Liver (tissue), 9 donors: Measurements from ENCODE around the gene PTPN22. TPM values are rescaled to one million over a fixed set of nuclear protein-coding genes. Genes with fewer than 3 reads are reported as not detected.

ENCODE experiments used
- DNase-seq: peaks from one replicate; pipeline ENCODE4 v3.0.0-alpha.2; 2017; ENCODE audit warnings: low spot score
- H3K27ac ChIP-seq, 2 donors: one replicate each; pipeline ENCODE4 v1.7.0; 2013; ENCODE audit warnings: inconsistent platforms in 2 of 2, low read length in 2 of 2, control low read depth in 1 of 2, low read depth in 1 of 2, mild to moderate bottlenecking in 1 of 2
- H3K27me3 ChIP-seq, 4 donors: one replicate each; pipeline versions ENCODE4 v1.6.1 to v1.7.0; 2013; ENCODE audit warnings: low read length in 3 of 4, inconsistent platforms in 1 of 4, mild to moderate bottlenecking in 1 of 4, moderate library complexity in 1 of 4; ENCODE audit not compliant: control insufficient read depth in 4 of 4, insufficient read depth in 4 of 4
- H3K36me3 ChIP-seq, 4 donors: one replicate each; pipeline versions ENCODE4 v1.6.1 to v1.7.0; 2013; ENCODE audit warnings: low read length in 3 of 4, mild to moderate bottlenecking in 3 of 4, low read depth in 1 of 4, moderate library complexity in 1 of 4; ENCODE audit not compliant: control insufficient read depth in 4 of 4, insufficient read depth in 3 of 4
- H3K4me1 ChIP-seq, 4 donors: one replicate each; pipeline versions ENCODE4 v1.6.1 to v1.7.0; 2013; ENCODE audit warnings: low read length in 3 of 4, mild to moderate bottlenecking in 3 of 4, moderate library complexity in 1 of 4; ENCODE audit not compliant: control insufficient read depth in 4 of 4, insufficient read depth in 4 of 4
- H3K4me3 ChIP-seq, 3 donors: one replicate each; pipeline versions ENCODE4 v1.6.1 to v1.7.0; 2013; ENCODE audit warnings: low read length in 3 of 3, control low read depth in 1 of 3, low read depth in 1 of 3, mild to moderate bottlenecking in 1 of 3
- H3K9ac ChIP-seq, 2 donors: one replicate each; pipeline ENCODE4 v1.7.0; 2013; ENCODE audit warnings: low read length in 2 of 2, mild to moderate bottlenecking in 2 of 2, moderate library complexity in 2 of 2, control low read depth in 1 of 2, low read depth in 1 of 2
- H3K9me3 ChIP-seq, 4 donors: one replicate each; pipeline versions ENCODE4 v1.6.1 to v1.7.0; 2013; ENCODE audit warnings: low read length in 3 of 4; ENCODE audit not compliant: control insufficient read depth in 4 of 4
- ATF3 ChIP-seq: IDR thresholded peaks from 2 replicates; pipeline ENCODE4 v1.6.1; 2016; ENCODE audit warnings: antibody characterized with exemption
- CTCF ChIP-seq: fragments of 150-350 bp; IDR thresholded peaks from 2 replicates; pipeline ENCODE4 v1.5.1; 2017; ENCODE audit warnings: improper control_type of control experiment, low read depth, low read length; ENCODE audit not compliant: missing input control
- FOXA1 ChIP-seq: IDR thresholded peaks from 2 replicates; pipeline ENCODE4 v1.6.1; 2016; ENCODE audit warnings: antibody characterized with exemption
- FOXA2 ChIP-seq: IDR thresholded peaks from 2 replicates; pipeline ENCODE4 v1.6.1; 2016; ENCODE audit warnings: antibody characterized with exemption
- GABPA ChIP-seq, 2 donors: IDR thresholded peaks in 1 of 2; conservative IDR thresholded peaks in 1 of 2; 2 replicates each; pipeline ENCODE4 v1.6.1; 2016; ENCODE audit warnings: antibody characterized with exemption in 2 of 2, mild to moderate bottlenecking in 1 of 2, moderate library complexity in 1 of 2
- HNF4A ChIP-seq, 2 donors: conservative IDR thresholded peaks; 2 replicates each; pipeline ENCODE4 v1.6.1; 2016; ENCODE audit warnings: antibody characterized with exemption in 2 of 2, mild to moderate bottlenecking in 2 of 2
- HNF4G ChIP-seq: IDR thresholded peaks from 2 replicates; pipeline ENCODE4 v1.6.1; 2016; ENCODE audit warnings: antibody characterized with exemption
- JUND ChIP-seq, 2 donors: IDR thresholded peaks; 2 replicates each; pipeline ENCODE4 v1.6.1; 2016; ENCODE audit warnings: antibody characterized with exemption in 2 of 2
- NR2F2 ChIP-seq: IDR thresholded peaks from 2 replicates; pipeline ENCODE4 v1.6.1; 2016; ENCODE audit warnings: antibody characterized with exemption
- REST ChIP-seq: IDR thresholded peaks from 2 replicates; pipeline ENCODE4 v1.6.1; 2016; ENCODE audit warnings: antibody characterized with exemption, mild to moderate bottlenecking
- RXRA ChIP-seq, 2 donors: IDR thresholded peaks; 2 replicates each; pipeline ENCODE4 v1.6.1; 2017 to 2018; ENCODE audit warnings: antibody characterized with exemption in 2 of 2, mild to moderate bottlenecking in 1 of 2
- SP1 ChIP-seq: IDR thresholded peaks from 2 replicates; pipeline ENCODE4 v1.6.1; 2018; ENCODE audit warnings: antibody characterized with exemption, mild to moderate bottlenecking
- TAF1 ChIP-seq: conservative IDR thresholded peaks from 2 replicates; pipeline ENCODE4 v1.6.1; 2016; ENCODE audit warnings: antibody characterized with exemption, mild to moderate bottlenecking
- YY1 ChIP-seq: IDR thresholded peaks from 2 replicates; pipeline ENCODE4 v1.6.1; 2016; ENCODE audit warnings: antibody characterized with exemption, mild to moderate bottlenecking
- ZBTB33 ChIP-seq: IDR thresholded peaks from 2 replicates; pipeline ENCODE4 v1.6.1; 2016; ENCODE audit warnings: antibody characterized with exemption
- WGBS: extraction: QIAGEN DNeasy Blood & Tissue Kit; methylation state at CpG from one replicate; pipeline ENCODE4 v1.1.7; 2013; 5-methylcytosine and 5-hydroxymethylcytosine counted together
- polyA plus RNA-seq, 2 donors: library from polyadenylated mRNA; stranded (reverse) in 1 of 2; unstranded in 1 of 2; fragments of 200-250 nt in 1 of 2; fragments of >200 nt in 1 of 2; fragmentation: Nextera tagmentation in 1 of 2; extraction: Ambion mirVana in 1 of 2; gene quantifications; one replicate each; pipeline versions ENCODE4 v1.2.1 to v1.2.3, GENCODE V29; 2013 to 2015
- total RNA-seq, 2 donors: library from RNA; depleted of rRNA; stranded (reverse); fragments of >200 nt; gene quantifications; one replicate each; pipeline ENCODE4 v1.2.3, GENCODE V29; 2014
- donor health status: healthy.
- donor health status: healthy.
- donor health status: healthy.
- donor health status: healthy.
- donor health status: healthy.

The PTPN22 gene
- total and polyA plus RNA-seq, 4 donors = 0.24 to 1.9 (median 1.0) TPM

GRCh38 chr1:113860891-113861290, 10.6 kb downstream of the PTPN22 start:
- no peaks in the 10 kb centered on the region for H3K27me3 ChIP-seq
- no peaks in the 10 kb centered on the region for H3K9me3 ChIP-seq
- no peak overlapping the region for H3K4me3 ChIP-seq
- TF ChIP-seq ATF3 (no peak), GABPA (IDR thresholded peaks at IDR 0.05 in 1 of 2, conservative IDR thresholded peaks at IDR 0.05 in 1 of 2) (no peak), TAF1 (no peak), RXRA (IDR thresholded peaks at IDR 0.05) (no peak), FOXA1 (no peak), JUND (IDR thresholded peaks at IDR 0.05) (no peak)
- DNase-seq = no peak
- H3K4me1 ChIP-seq = no peaks in the 10 kb centered on the region
- H3K36me3 ChIP-seq = no peaks in the 10 kb centered on the region
- 68% methylated on average over 3 of the region's 3 CpGs for WGBS
- H3K9ac ChIP-seq = no peak overlapping the region
- H3K27ac ChIP-seq = no peak overlapping the region

- Histone ChIP-seq H3K27ac (no peak overlapping the region), H3K36me3 (no peaks in the 10 kb centered on the region), H3K9ac (no peak overlapping the region), H3K27me3 (no peaks in the 10 kb centered on the region), H3K9me3 (no peaks in the 10 kb centered on the region), H3K4me1 (no peaks in the 10 kb centered on the region), H3K4me3 (no peak overlapping the region)
- TF ChIP-seq YY1 = no peak
- TF ChIP-seq FOXA2 = no peak
- TF ChIP-seq JUND (IDR thresholded peaks at IDR 0.05) = no peak
- no peak for TF ChIP-seq ZBTB33
- TF ChIP-seq ATF3 = no peak
- no peak for TF ChIP-seq GABPA (IDR thresholded peaks at IDR 0.05 in 1 of 2, conservative IDR thresholded peaks at IDR 0.05 in 1 of 2)
- no peak for DNase-seq
- WGBS = 65% methylated on average over 3 of the region's 3 CpGs
Observed at GRCh38 chr1:113859478-113860175, 11.9 kb downstream of the PTPN22 start.

GRCh38 chr1:113858982-113859381, 12.5 kb downstream of the PTPN22 start:
- H3K4me3 ChIP-seq = no peak overlapping the region
- H3K9ac ChIP-seq = no peak overlapping the region
- DNase-seq = no peak
- H3K27ac ChIP-seq = no peak overlapping the region
- H3K27me3 ChIP-seq = no peaks in the 10 kb centered on the region
- H3K4me1 ChIP-seq = no peaks in the 10 kb centered on the region
- no peaks in the 10 kb centered on the region for H3K9me3 ChIP-seq
- WGBS = 87% methylated on average over 1 of the region's 1 CpG
- H3K36me3 ChIP-seq = no peaks in the 10 kb centered on the region
- TF ChIP-seq GABPA (IDR thresholded peaks at IDR 0.05 in 1 of 2, conservative IDR thresholded peaks at IDR 0.05 in 1 of 2) (no peak), SP1 (no peak), NR2F2 (no peak), JUND (IDR thresholded peaks at IDR 0.05) (no peak), ZBTB33 (no peak), HNF4A (conservative IDR thresholded peaks at IDR 0.05) (no peak), REST (no peak), HNF4G (no peak), FOXA1 (no peak), ATF3 (no peak), RXRA (IDR thresholded peaks at IDR 0.05) (no peak), CTCF (no peak), FOXA2 (no peak), TAF1 (no peak)
